T-helper 2 cell treated with Interferon-gamma antibody and Interleukin-4, amounts not matched to agents 100 ng/mL and 5 ng/mL, for 36 hours (primary cell): ENCODE results near the gene GUCY1A2. TPM values are rescaled to one million over a fixed set of nuclear protein-coding genes. Genes with fewer than 3 reads are reported as not detected.

ENCODE experiments used
- intact Hi-C: fragments of 100-400 bp; cut with micrococcal nuclease; formaldehyde crosslinking; loops from one replicate; pipeline ENCODE4 v1.15.1; 2023
- total RNA-seq: library from RNA; stranded (reverse); gene quantifications from 2 replicates; pipeline ENCODE4 v1.2.3, GENCODE V29; 2022

Gene GUCY1A2
- total RNA-seq, 1 donor from 2014 or later = 0.05 TPM

DNA sequence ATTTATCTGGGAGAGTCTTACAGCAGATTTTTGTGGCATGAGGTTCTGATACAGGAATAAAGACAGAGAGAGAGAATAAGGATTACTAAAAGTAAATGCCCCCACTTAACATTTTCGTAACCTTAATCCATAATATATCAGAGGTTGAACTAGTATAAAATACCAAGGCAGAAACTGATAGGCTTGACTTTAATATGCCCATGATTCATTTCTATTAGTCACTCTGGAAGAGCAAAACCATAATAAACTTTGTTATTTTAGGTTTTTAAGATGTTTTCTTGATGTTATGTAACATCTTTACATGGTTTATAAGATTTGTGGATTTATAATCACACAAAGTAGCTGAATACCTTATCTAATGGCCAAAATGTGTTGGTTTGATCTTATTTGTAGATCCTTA lies 19.1 kb downstream of the GUCY1A2 start:
- intact Hi-C loops = no loop called here

DNA sequence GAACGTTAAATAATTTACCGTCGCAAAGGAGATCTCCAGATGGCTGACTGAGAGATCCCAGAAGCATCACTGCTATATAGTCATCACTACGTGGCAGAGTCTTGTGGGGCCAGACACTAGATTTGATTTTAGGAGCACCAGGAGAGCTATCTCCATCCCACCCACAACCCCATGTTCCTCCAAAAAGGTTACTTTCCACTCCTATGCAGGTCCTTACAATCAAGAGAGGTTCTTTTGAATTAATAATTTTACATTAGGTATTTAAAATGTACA lies 19.4 kb downstream of the GUCY1A2 start:
- intact Hi-C loops = no loop called here

DNA sequence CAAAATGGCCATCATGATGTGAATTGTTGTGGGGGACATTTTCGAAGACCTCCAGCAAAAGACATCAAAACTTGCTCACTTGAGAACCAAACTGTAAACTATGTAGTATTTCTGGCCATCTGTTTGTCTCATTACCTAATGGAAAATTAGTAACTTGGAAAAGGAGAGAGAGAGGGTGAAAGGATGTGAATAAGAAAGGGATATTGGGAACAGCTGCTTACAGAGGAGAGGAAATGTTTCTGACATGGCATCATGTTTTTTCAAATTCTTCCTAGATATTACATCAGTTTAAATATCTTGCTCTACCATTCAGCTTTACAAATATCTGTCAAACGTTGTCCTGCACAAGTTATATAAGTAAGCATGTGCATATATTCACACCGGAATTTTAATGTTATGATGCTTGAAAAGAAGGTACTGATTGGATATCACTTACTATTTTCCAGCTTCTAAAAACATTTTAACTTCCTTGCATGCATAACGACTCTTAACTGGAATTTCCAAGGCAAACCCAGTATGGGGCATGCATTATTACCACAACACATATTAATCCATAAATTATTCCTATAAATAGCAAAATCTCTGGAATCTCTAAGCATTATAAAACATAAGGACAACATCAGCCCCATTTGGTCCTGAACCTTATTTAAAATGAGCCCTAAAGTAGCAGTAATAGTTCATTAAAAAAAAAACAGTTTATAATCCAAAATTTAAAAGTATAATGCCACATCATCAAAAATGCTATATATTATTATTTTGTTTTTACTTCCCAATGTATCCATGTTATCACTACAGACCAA lies 20.0 kb downstream of the GUCY1A2 start:
- intact Hi-C loops = no loop called here

DNA sequence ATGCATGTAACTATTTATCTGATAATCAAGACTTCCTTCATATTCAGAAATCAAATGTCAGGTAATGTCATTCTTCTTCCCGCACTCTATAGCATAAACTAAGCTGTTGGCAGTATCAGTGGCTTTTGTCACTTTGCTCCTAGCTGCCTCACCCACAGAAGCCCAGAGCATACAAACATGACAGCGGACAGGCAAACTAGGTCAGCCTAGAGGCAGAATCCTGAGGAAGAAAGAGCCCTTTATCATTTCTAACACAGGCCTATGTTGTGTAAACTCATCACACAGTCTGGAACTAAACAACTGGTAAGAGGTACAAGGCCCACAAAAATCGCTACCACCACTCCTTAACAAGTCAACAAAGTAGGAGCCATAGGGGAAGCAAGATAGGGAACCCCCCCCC lies 21.0 kb downstream of the GUCY1A2 start:
- intact Hi-C loops = no loop called here

DNA sequence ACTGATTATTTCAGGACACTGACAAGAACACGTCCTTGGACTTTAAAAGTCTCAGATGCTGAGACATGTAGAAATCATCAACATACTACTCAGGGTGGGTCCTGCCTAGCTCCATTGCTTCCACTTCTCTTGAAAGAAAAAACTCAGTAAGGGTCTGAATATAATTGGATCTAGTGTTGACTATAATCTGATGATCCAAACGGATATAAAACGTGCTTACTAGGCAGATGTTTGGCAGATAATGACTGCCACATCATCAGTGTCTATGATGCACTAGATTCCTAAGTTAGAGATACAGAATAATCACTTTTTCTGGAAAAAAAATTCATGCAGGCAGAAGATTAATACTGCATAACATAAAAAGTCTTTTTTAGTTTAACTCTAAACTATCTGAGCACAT lies 21.6 kb downstream of the GUCY1A2 start:
- intact Hi-C loops = no loop called here

DNA sequence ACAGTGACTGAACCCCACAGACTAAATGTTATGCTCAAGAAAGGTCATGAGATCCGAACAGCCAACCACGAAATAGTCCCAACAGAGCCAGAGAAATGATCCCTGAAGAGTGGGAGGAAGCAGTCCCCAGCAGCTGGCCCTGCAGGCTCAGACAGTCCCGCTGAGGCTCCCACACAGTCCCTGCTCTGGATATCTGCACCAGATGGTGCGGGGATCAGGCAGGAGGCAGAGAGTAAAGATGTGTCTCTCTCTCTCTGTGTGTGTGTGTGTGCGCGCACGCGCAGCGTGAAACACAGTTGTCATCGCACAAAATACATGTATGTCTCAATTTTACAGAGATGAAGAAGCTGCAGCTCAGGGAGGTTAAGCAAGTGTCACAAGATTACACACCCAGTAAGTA lies 27.9 kb downstream of the GUCY1A2 start:
- intact Hi-C loops = no loop called here

DNA sequence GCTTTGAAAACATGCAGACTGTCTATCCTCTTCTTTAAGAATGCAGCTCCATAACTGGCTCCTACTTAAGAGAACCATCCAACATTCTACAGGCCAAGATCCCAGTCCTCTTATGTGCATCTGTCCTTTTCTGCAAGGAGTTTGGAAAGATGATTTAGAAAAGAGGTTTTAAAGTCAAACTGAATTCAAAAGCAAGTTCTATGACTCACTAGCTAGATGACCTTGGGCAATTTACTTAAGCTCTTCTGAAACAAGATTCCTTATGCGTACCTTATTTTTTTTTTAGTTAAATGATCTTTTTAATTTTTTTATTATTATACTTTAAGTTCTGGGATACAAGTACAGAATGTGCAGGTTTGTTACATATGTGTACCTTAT lies 29.2 kb downstream of the GUCY1A2 start:
- intact Hi-C loops = no loop called here

DNA sequence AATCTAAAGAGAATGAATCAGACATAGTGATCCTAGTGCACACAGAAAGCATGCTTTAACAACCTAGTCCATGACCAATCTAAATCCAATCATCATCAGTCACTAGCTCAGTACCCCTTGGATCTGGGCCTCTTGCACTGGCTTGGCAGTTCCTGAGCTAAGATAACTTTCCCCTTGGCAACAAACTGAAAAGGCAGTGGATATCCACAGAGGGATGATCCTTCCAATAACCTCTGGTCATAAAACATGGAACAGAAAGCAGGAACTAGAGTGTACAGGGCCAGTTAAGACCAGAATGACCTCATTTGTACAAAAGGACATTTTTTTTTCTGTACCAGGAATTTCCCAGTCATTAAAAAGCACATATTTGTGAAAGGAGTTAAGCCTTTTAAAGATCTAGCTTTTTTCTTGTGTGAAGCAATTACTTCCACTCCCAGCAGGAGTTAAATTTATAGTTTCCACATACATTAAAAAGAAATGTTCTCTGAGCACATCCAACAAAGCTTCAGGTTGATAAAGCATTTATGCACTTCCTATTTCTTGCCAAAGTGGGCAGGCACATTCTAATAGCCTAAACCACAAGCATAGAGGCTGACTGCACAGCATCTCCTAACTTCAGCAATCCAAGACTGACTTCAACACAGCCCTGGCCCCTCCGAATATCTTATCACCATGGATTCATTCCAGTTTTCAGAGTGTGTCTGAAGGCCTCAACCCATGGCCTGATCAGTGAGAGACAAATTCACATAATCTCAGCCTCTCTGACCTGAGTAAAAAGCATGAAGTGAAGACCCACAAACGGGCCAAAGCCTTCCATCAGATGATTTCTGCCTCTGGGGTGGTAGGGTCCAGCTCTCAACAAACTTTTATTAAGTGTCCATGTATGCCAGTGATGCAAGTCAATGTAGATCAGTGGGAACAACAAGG lies 29.9 kb downstream of the GUCY1A2 start:
- intact Hi-C loops = no loop called here

DNA sequence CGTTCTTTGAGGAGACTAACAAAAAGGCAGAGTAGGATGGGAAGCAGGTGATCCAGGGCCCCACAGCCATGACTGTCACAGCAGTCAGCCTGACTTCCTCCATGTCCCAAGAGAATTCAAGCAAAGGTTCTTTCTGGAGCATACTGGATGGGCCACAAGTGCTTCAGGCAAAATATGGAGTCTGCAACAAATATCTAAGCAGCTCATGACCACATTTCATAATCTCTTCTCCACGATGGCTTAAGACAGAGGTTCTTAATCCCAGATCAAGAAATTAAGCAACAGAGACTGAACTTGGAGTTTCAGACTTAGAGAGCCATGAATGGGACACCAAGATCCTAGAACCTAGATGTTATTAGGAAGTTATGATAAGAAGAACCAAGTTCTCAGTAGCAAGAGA lies 31.6 kb downstream of the GUCY1A2 start:
- intact Hi-C loops = no loop called here

DNA sequence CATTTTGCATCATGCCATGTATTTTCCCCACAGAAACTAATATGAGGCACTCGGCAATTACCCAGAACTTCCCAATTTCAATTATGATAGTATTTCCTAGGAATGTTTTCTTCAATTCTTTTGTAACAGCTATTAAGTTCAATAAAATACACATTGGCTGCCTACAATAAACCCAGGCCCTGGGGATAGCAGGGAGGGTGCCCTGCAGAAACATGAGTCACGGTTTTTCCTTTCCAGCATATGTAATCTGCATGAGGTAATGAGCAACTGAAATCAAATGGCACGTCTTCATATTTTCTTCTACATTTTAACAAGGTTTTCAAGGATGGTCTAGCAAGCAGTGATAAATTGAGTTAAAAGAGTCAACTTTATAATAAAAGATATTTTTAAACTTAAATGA lies 32.0 kb downstream of the GUCY1A2 start:
- intact Hi-C loops = no loop called here

DNA sequence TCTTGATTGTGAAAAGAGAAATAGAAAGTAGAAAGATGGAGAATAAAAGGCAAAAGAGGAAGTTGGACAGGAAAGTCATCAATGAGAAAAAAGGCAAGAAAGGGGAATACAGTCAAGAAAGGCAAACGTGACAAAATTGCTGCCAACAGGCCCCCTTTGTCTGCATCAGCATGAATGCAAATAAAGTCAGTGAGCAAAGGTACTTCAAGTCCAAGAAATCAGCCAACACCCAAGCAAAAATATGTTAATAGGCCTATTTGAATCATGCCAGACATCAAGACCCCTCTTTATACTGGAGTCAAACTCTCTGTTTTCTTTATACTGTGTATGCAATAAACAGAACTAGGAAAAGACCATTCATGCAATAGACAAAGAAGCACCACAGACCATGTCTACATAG lies 34.3 kb downstream of the GUCY1A2 start:
- intact Hi-C loops = no loop called here

DNA sequence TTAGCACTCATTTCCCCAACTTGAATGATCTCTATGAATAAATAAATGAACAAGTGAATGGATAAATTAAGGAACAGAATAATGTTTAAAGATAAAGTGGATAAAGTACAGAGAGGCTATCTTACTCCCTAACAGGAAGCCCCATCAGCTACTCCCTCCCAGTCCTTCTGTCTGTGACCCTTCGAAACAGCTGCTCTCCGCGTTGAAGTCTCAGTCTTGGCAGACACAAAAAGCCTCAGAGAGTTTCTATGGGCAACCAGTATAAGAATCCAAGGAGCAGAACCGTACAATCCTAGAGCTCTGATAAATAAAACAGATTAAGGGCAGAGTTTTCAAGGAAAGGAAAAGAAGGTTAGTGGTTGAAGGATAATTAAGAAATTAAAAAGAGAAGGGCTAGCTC lies 35.0 kb downstream of the GUCY1A2 start:
- intact Hi-C loops = no loop called here

DNA sequence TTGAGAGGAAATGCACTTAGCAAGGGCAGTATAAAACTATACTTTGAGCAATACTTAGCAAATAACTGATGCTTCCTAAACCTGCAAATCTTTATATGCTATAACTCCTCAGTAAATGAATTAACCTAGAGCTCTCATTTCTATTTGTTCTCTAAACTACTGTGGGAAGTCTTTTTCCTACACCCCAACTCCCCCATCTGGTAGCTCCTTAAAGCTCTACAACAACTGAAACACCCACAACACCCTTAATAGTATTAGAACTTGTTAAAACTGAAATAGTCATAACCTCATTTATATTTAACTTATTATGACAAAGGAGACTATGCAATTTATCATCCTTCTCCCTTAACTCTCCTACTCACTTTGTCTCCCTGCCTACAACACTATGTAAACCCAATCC lies 43.4 kb downstream of the GUCY1A2 start:
- intact Hi-C loops = no loop called here

DNA sequence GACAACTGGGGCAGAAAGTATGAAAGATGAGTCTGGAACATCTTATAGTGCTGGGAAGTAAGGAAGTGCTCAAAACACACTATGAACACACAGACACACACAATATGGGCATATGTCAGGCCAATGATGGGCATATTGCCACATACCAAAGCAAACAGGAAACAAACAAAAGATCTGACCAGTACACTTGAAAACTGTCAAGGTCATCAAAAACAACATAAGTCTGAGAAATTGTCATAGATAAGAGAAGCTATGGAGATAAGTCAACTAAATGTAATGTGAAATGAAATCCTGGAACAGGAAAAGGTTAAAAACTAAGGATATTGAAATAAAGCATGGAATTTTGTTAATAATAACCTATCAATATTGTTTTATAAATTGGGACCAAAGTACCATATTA lies 46.4 kb downstream of the GUCY1A2 start:
- intact Hi-C loops = no loop called here

DNA sequence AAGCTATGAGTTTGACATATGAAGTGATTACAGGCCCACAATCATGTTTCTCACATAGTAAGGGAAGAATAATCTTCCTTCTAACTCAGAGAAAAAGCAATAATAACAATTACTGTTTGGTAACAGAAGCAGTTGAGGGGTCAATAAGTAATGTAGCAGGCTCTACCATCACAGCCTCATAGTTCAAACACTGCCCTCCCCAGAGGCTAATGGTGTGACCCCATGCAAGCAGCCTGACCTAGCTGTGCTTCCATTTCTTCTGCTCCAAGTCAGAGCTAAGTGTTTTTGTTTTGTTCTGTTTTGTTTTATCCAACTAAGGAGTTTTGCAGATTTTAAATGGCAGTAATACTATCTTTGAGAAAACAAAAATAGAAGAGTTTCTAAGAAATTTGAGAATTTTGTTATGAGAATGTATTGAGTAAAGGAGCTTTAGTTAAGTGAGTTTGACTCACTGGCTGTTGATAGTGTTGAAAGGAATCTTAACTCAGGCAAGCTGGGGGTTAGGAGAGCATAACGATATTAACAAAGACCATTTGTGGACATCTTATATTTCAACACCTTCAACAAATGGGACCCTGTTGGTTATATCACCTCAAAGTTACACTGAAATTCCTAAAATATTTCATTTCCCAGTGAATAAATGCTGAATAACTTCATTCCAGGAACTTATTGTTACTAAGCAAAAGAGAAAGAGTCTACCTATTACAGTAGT lies 48.5 kb downstream of the GUCY1A2 start:
- intact Hi-C loops = no loop called here

DNA sequence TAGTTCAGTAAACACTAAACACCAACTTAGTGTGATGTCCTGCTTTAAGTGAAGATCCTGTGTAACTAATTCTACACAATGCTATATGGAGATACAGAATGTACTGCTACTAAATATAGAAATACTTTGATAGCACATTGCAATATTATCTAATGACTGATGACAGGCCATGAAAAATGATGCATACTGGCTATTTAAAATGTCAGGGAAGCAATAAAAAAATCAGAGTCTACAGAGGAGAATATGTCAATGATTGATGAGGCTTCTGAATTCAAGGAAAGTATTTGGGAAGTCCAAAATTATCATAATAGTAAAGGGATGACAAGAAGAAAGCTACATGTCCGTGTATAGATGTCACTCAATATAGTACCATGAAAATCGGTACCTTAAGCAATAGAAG lies 55.3 kb downstream of the GUCY1A2 start:
- intact Hi-C loops = no loop called here

DNA sequence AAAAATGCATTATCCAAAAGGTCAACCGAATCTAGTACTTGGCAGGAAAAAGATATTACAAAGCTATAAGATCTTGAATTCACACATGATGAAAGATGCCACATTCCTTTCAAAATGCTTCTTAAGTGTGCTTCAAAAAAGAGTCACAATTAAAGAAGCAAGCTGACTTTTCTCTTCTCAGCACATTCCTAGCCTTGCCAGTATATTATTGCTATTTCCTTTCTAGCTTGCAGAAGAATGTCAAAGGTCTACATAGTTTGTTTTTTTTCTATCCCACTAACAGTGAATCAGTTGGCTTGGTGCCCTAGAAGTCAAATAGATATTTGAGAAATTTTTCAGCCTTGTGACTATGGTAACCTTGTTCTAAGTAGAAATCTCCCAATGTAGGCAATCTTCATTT lies 56.8 kb downstream of the GUCY1A2 start:
- intact Hi-C loops = no loop called here

DNA sequence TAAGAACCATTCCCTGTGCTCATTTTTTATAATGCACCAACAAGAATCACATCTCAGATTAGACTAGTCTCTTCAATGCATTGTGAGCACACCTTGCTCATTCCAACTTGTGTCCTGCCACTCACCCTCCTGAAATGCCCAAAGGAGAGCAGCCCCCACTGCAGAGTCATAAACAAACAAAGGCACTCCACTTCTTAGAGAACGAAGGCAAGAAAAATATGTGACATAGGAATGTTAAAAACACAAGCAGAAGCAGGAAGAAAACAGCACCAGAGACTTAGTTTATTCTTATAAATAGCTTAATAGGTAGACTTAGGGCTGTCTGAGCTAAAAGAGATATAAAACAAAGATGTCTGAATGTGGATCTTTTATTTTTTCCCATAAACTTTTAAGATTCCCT lies 57.2 kb downstream of the GUCY1A2 start:
- intact Hi-C loops = no loop called here

DNA sequence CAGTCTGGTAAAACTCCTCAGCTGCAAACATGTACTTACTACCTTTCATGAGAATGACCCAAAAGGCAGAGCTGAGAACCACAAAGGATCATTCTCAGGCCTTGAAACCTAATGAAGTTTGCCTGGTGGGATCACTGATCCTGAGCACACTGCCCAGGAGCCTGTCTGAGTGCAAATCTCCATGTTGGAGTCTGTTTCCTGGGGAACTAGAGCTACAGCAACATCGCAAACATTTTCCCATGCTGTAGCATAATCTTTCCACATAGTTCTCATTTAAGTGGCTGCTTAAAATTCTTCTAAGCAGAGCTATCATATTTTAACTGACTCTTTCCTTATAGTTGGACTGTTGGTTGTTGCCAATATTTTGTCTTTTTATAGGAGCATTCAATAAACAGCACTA lies 58.5 kb downstream of the GUCY1A2 start:
- intact Hi-C loops = no loop called here

DNA sequence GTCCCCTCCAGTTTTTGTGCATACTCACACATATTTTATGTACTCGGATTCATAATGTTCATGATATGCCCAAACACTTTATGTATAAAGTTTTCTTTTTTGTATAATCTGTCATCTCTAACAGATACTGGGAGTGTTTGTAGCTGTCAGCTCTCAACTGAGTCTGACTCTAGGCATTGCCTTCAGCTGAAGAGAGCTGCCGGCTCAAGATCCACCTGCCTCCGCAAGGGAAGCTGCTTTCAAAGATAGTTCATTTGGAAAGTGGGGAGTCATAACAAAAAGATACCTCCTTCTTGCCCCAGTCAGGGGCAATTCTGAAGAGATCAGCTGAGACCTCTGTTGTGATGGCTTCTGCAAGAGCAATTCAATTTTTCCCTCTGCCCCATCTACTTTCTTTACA lies 58.9 kb downstream of the GUCY1A2 start:
- intact Hi-C loops = no loop called here

DNA sequence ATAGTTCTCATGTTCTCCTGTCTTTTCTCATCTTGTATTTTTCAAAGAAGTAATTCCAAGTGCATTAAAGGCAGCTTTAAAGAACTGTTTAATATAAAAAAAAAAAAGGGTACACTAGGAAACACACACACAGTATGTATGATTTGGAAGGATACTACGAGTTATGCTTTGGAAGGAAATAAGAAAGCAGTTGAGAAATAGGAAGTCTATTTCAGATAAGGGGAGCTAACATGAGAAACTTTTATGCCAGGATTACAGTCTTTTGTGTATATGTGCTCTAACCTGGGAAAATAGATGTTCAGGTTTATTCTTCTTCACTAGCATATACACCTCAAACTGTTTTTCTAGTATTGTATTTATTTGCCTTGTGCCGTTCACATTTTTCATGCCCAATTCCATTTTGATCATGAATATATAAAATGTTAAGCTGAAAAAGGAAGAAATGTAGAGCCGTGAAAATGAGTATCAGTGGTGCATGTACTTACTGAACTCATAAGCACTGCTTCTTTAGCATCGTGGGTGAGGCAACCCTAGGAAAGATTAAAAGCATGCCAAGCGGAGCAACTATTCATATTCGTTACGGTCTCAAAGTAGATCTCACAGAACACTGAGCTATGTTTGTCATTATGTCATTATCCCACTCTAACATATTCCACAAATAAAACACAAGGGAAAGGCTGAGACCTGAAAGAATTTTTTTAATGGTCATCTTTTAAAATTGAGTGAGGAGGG lies 59.6 kb downstream of the GUCY1A2 start:
- intact Hi-C loops = no loop called here

DNA sequence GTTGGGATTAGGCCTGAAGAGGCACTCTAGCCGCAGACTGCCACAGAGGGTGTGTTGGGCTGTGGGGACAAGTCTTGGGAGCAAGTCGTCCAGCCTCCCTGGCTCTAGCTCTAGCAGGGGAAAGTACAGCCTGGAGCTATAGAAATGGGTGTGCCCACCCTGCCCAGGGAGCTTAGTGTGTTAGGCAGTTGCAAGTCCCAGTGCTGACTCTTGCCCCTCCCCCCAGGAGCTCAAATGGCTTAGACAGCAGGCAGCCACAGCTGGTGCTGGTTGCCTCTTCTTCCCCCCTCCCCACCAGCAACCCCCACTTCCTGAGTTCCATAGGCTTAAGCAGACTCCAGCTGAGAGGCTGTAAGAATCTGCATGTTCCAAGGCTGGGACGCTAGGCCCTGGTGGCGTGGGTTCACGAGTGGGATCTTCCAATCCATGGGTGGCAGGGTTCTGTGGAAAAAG lies 61.2 kb downstream of the GUCY1A2 start:
- intact Hi-C loops = no loop called here
